HCT116 (cell line): ENCODE data around the gene GPX4. TPM values are rescaled to one million over a fixed set of nuclear protein-coding genes. Genes with fewer than 3 reads are reported as not detected.

Source experiments
- ATAC-seq: fragments of 200-7000 bp; cut with Tn5 transposase; 2 replicates; pipeline ENCODE4 v1.9.1; 2020; ENCODE audit warnings: mild to moderate bottlenecking, moderate library complexity
- BruUV-seq: library from RNA; stranded (reverse); fragments of 400-500 nt; replicated peaks from 2 replicates; lab custom pipeline; 2021; lab: Mats Ljungman, UMichigan
- CTCF ChIA-PET: fragments of 300-600 bp; sonication (Branson Sonifier 250); formaldehyde crosslinking; loops from one replicate; lab custom pipeline; 2021; ENCODE audit warnings: antibody characterized with exemption; lab: Charles Lee
- POLR2A ChIA-PET: fragments of 300-600, 350-600 bp; sonication (Branson Sonifier 250); formaldehyde crosslinking; loops from one replicate; lab custom pipeline; 2021; ENCODE audit warnings: antibody characterized with exemption; lab: Charles Lee
- RAD21 ChIA-PET, 2 experiments: fragments of 300-600 bp; sonication (Branson Sonifier 250); formaldehyde crosslinking; loops; one replicate each; lab custom pipeline; 2023; ENCODE audit warnings: low total read pairs in 2 of 2; ENCODE audit not compliant: uncharacterized antibody in 2 of 2, unreplicated experiment in 2 of 2, low non-redundant PET in 1 of 2; lab: Charles Lee
- DNase-seq: peaks from one replicate; pipeline ENCODE4 v3.0.0-alpha.2; 2010; ENCODE audit warnings: low read depth, low spot score
- H2AFZ ChIP-seq: fragments of 200-600 bp; shearing (Covaris generic), sonication (generic); 2 replicates; pipeline ENCODE4 v1.6.1; 2017; ENCODE audit warnings: low read depth, mixed run types, mixed read lengths, antibody characterized with exemption, low read length; ENCODE audit not compliant: poor library complexity, severe bottlenecking
- H3K27ac ChIP-seq: 2 replicates; pipeline ENCODE4 v1.5.1; 2012; ENCODE audit warnings: low read depth, low read length
- H3K27me3 ChIP-seq: fragments of 200-600 bp; sonication (generic); 2 replicates; pipeline ENCODE4 v1.6.1; 2016; ENCODE audit warnings: mixed run types, low read length, mixed read lengths; ENCODE audit not compliant: insufficient read depth
- H3K36me3 ChIP-seq, 2 experiments: fragments of 200-500 bp in 1 of 2; fragments of 200-600 bp in 1 of 2; sonication (Bioruptor generic) in 1 of 2; sonication (generic) in 1 of 2; 2 replicates each; pipeline versions ENCODE4 v1.5.1 to v1.6.1; 2014 to 2016; ENCODE audit warnings: low read length in 2 of 2, inconsistent platforms in 1 of 2, mixed read lengths in 1 of 2, mixed run types in 1 of 2; ENCODE audit not compliant: insufficient read depth in 2 of 2, control insufficient read depth in 1 of 2
- H3K4me1 ChIP-seq, 2 experiments: fragments of 200-600 bp in 1 of 2; sonication (generic) in 1 of 2; 2 replicates each; pipeline versions ENCODE4 v1.5.1 to v1.6.1; 2012 to 2017; ENCODE audit warnings: low read length in 2 of 2, inconsistent platforms in 1 of 2, mild to moderate bottlenecking in 1 of 2, mixed read lengths in 1 of 2, mixed run types in 1 of 2, moderate library complexity in 1 of 2; ENCODE audit not compliant: insufficient read depth in 2 of 2, control insufficient read depth in 1 of 2
- H3K4me2 ChIP-seq: fragments of 200-600 bp; sonication (generic); 2 replicates; pipeline ENCODE4 v1.6.1; 2017; ENCODE audit warnings: mixed run types, low read length, mixed read lengths
- H3K4me3 ChIP-seq, 2 experiments: fragments of 200-600 bp in 1 of 2; sonication (generic) in 1 of 2; replicated peaks in 1 of 2; 2 replicates each; pipeline ENCODE4 v1.5.1; 2011 to 2016; ENCODE audit warnings: low read length in 2 of 2, control low read depth in 1 of 2, low read depth in 1 of 2, mild to moderate bottlenecking in 1 of 2, mixed read lengths in 1 of 2, mixed run types in 1 of 2
- H3K79me2 ChIP-seq: fragments of 200-600 bp; sonication (generic); 2 replicates; pipeline ENCODE4 v1.6.1; 2017; ENCODE audit warnings: mild to moderate bottlenecking, mixed run types, low read length, moderate library complexity, mixed read lengths; ENCODE audit not compliant: insufficient read depth
- H3K9ac ChIP-seq: fragments of 200-600 bp; sonication (generic); 2 replicates; pipeline ENCODE4 v1.6.1; 2016; ENCODE audit warnings: low read length, mixed read lengths
- H3K9me2 ChIP-seq: fragments of 200-600 bp; sonication (generic), shearing (Covaris generic); 2 replicates; pipeline ENCODE4 v1.6.1; 2017; ENCODE audit warnings: mixed run types, mild to moderate bottlenecking, moderate library complexity; ENCODE audit not compliant: insufficient read depth
- H3K9me3 ChIP-seq, 2 experiments: fragments of 200-500 bp in 1 of 2; fragments of 200-600 bp in 1 of 2; sonication (Bioruptor generic) in 1 of 2; sonication (generic) in 1 of 2; 2 replicates each; pipeline ENCODE4 v1.6.1; 2014 to 2017; ENCODE audit warnings: low read length in 2 of 2, mixed read lengths in 2 of 2, inconsistent platforms in 1 of 2, low read depth in 1 of 2, mild to moderate bottlenecking in 1 of 2, mixed run types in 1 of 2, moderate library complexity in 1 of 2; ENCODE audit not compliant: control insufficient read depth in 1 of 2, insufficient read depth in 1 of 2
- H4K20me1 ChIP-seq: fragments of 200-600 bp; sonication (generic), shearing (Covaris generic); 2 replicates; pipeline ENCODE4 v1.6.1; 2017; ENCODE audit warnings: mixed run types, mild to moderate bottlenecking, moderate library complexity; ENCODE audit not compliant: insufficient read depth
- CEBPB ChIP-seq: IDR thresholded peaks from 2 replicates; pipeline ENCODE4 v1.6.1; 2012; ENCODE audit warnings: low read depth
- EGR1 ChIP-seq: IDR thresholded peaks from 2 replicates; pipeline ENCODE4 v1.6.1; 2012; ENCODE audit warnings: low read depth
- ELF1 ChIP-seq: IDR thresholded peaks from 2 replicates; pipeline ENCODE4 v1.6.1; 2012; ENCODE audit warnings: low read depth, borderline replicate concordance
- EZH2phosphoT487 ChIP-seq: fragments of 200-600 bp; IDR thresholded peaks from 2 replicates; pipeline ENCODE4 v1.6.1; 2018; ENCODE audit warnings: antibody characterized with exemption, borderline replicate concordance
- FOSL1 ChIP-seq: IDR thresholded peaks from 2 replicates; pipeline ENCODE4 v1.6.1; 2012; ENCODE audit warnings: low read depth
- JUND ChIP-seq: IDR thresholded peaks from 2 replicates; pipeline ENCODE4 v1.6.1; 2012
- MAX ChIP-seq: IDR thresholded peaks from 2 replicates; pipeline ENCODE4 v1.6.1; 2012
- POLR2AphosphoS5 ChIP-seq: IDR thresholded peaks from 2 replicates; pipeline ENCODE4 v1.6.1; 2011; ENCODE audit warnings: mild to moderate bottlenecking, low read depth, low read length, moderate library complexity
- REST ChIP-seq: IDR thresholded peaks from 2 replicates; pipeline ENCODE4 v1.6.1; 2012; ENCODE audit warnings: low read depth
- SIN3A ChIP-seq: IDR thresholded peaks from 2 replicates; pipeline ENCODE4 v1.6.1; 2012; ENCODE audit warnings: low read depth
- SP1 ChIP-seq: IDR thresholded peaks from 2 replicates; pipeline ENCODE4 v1.6.1; 2012; ENCODE audit warnings: low read depth
- SRF ChIP-seq: IDR thresholded peaks from 2 replicates; pipeline ENCODE4 v1.6.1; 2012; ENCODE audit warnings: low read depth
- TCF7L2 ChIP-seq: IDR thresholded peaks from 2 replicates; pipeline ENCODE4 v1.7.0; 2011; ENCODE audit warnings: borderline replicate concordance, inconsistent platforms; ENCODE audit not compliant: insufficient read depth, insufficient read length; ENCODE audit errors: extremely low read depth
- YY1 ChIP-seq: IDR thresholded peaks from 2 replicates; pipeline ENCODE4 v1.6.1; 2011; ENCODE audit warnings: low read length, low read depth, moderate library complexity, mild to moderate bottlenecking; ENCODE audit not compliant: insufficient replicate concordance; ENCODE audit errors: extremely low read depth
- intact Hi-C: fragments of 100-400 bp; cut with micrococcal nuclease; formaldehyde crosslinking; loops from 2 replicates; pipeline ENCODE4 v1.10.0; 2022
- total RNA-seq: library from RNA; stranded (reverse); gene quantifications from one replicate; pipeline ENCODE4 v1.2.1, GENCODE V29; 2021; ENCODE audit not compliant: unreplicated experiment

Gene GPX4
- total RNA-seq, 1 experiment from 2014 or later: 481 TPM

- TF ChIP-seq REST: no peak
- TF ChIP-seq CEBPB: no peak
- no peak for TF ChIP-seq POLR2AphosphoS5
- no peak for TF ChIP-seq SIN3A
Observed at GRCh38 chr19:1149259-1150045, 45.7 kb downstream of the GPX4 start (continued).

- Histone ChIP-seq H3K27ac (no peak overlapping the region), H3K4me2 (no peak overlapping the region), H3K9me2 (no peaks in the 10 kb centered on the region), H3K79me2 (peaks cover 15% of the 10 kb centered on the region; the same call in 1 of the 2 replicates), H3K36me3 (peaks cover 0 to 21% of the 10 kb centered on the region in 2 experiments; a peak in 3 of 4 replicates), H4K20me1 (no peaks in the 10 kb centered on the region), H3K4me1 (peaks cover 0 to 1% of the 10 kb centered on the region in 2 experiments; a peak in 1 of 4 replicates), H3K9me3 (no peaks in the 10 kb centered on the region), H3K4me3 (no peak overlapping the region), H2AFZ (no peak overlapping the region), H3K9ac (no peak overlapping the region), H3K27me3 (no peaks in the 10 kb centered on the region)
- no peak for DNase-seq
- TF ChIP-seq JUND: no peak
- TF ChIP-seq EGR1: no peak
- no peak for TF ChIP-seq ELF1
- TF ChIP-seq TCF7L2: no peak
- TF ChIP-seq MAX: no peak
- TF ChIP-seq SRF: no peak
- TF ChIP-seq EZH2phosphoT487: no peak
- no peak for TF ChIP-seq SP1
- TF ChIP-seq YY1: no peak
- TF ChIP-seq FOSL1: no peak
- ChIA-PET RAD21 (no interaction called here), POLR2A (no interaction called here), CTCF (no interaction called here)
- no TSS peak for BruUV-seq
- ATAC-seq: no peak
- intact Hi-C loops: no loop called here
Observed at GRCh38 chr19:1150333-1151036, 46.7 kb downstream of the GPX4 start.
